Stimulated activated CD4-positive, alpha-beta T cell treated with anti-CD3 and anti-CD28 coated beads, Interleukin-1b, Interleukin-23, amount 100 ng/mL, for 4 hours (primary cell): ENCODE results near the gene SYCP2.
A peak's percentile ranks its signal among the peaks of the same experiment; 100 is the strongest.

Experiments
- DNase-seq, 2 donors: peaks; one replicate each; pipeline ENCODE4 v3.0.0-alpha.2; 2020; ENCODE audit warnings: low read depth in 2 of 2

The SYCP2 gene

DNA sequence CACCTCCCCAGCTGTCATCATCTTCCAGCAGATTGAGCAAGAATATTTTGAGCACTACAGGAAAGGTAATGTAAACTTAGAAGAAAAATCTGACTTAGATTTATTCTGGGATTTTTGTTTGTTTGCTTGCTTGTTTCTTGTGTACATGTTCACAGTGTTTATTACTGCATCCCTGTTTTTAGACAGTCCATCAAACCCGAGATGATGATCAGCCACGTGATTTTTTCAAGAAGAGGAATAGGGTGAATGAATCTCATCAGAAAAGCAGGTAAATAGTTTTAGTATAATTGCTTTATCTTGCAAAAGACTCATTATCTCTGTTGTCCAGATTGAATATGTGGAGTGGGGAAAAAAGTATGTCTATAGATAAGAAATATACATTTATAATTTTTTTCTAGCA is 8.8 kb upstream of the SYCP2 start:
- DNase-seq: no peak

GRCh38 chr20:59940956-59941294 is 7.5 kb upstream of the SYCP2 start:
- no peak for DNase-seq

DNA sequence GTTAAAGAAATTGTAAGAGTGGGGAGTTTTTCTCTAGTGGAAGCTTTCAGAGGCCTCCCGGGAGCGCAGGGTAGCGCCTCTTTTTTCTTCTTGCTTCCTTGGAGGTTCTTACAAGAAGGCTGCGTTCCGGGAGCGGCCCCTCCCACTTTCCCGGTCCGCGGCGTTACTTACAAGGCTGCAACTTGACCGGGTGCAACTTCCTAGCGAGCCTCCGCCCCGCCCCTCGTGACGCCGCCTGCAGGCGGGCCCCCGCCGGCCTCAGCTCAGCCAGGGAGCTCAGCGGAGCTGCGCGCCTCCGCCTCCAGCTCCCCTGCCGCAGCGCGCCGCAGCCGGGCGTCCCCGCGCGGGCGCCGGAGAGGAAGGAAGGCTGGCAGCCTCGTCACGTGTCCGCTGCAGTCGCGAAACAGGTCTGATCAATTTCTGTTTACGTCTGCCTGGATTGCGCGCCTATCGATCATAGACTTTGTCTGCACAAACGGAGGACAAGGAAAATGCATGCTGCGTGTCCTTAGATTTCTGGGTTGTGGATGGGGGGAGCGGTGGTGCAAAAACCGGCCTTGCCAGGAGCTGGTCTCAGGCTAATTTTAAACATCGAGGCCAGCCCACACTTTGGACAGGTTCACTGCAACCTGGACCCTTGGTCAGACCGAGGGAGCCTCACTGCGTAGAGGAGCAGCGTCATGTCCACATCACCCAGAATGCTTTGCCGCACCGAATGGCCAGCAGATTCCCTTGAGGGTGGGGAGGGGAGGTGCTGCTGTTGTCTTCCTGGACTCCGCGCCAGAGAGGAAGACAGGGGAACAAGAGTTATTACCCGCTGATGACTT is 6.9 kb upstream of the SYCP2 start, which contains the start of the genes FAM217B and PPP1R3D:
FAM217B (plus strand) TSS at position 261 of the 827 bp plus-strand sequence. CDS start 3,555 bp downstream, outside the sequence.
PPP1R3D (minus strand) TSS at position 177 of the 827 bp plus-strand sequence. CDS start 374 bp downstream, outside the sequence.
- peak; percentile 76 to 89 for DNase-seq

DNA sequence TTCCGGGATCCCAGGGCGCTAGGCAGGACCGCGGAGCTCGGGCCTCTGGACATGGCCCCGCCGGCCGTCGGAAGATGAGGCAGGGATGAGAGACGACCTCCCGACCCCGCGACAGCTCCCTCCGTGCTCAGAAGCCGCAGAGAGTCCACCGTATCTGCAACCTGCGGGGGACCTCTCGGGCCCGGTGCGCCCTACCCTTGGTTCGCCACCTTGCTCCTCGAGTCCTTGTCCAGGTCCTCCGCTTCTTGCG is 6.4 kb upstream of the SYCP2 start:
- DNase-seq: no peak

DNA sequence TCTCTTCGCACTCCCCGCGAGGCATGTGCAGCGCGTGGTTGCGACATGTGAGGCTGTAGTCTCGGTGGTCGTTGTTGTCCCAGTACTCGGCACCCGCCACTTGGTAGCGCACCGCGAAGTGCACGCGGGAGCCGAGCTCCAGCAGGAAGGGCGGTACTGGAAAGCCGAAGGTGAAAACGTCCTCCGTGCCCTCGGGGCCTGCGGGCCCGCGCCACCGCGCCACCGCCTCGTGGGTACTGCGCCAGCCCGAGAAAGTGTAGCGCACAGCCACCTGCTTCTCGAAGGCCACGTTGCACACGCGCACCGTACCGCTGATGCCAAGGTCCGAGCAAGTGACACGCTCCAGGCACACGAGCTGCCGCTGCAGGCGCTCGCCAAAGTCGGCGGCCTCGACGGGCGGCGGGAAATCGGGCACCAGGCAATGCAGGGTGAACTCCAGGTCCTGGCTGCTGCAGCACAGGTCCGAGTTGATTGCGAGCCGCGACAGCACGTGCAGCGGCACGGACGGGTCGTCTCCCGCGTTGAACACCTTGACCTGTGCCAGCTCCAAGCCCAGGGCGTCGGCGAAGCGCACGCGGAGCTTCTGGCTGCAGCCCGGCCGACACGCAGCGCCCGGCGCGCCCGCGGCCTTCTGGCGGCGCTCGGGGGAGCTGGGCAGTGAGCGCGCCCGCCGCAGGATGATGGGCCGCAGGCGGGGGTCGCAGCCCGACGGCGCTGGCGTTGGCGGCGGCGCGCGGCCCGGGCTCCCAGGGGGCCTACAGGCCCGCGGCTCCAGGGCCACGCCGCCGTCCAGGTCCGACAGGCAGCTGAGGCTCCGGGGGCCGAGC is 5.8 kb upstream of the SYCP2 start:
- no peak for DNase-seq

DNA sequence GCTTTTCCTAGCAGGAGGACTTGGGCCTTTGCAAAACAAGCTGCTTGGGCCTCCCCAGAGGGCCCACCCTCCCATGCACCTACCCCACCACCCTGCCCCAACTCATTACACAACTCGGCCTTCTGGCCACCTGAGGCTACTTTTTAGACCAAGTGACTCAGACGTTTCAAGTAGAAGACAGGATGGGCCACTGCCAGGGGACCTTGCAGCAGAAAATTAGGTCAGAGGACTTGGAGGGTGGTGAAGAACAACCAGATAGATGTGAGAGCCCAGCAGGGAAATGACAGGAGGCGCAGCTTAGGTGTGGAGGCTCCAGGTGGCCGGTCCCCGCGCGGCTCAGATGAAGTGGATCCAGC is 5.2 kb upstream of the SYCP2 start:
- no peak for DNase-seq

DNA sequence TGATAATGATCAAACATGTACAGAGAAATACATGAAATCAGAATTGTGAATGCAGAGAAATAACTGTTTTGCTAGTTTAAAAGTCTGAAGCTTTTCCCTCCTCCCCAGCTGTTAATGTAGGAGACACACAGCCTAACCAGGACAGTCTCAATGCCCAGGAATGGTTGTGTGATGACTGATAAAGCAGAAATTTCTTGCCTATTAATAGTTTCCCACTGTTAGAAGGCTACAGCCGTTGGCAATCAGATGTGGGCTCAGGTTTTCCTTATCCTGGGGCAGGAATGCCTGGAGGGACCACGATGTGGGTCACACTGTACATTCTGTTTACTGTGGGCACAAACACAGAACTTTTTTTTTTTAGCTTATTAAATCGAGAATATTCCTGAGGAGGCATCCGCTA is 4.8 kb upstream of the SYCP2 start:
- no peak for DNase-seq

DNA sequence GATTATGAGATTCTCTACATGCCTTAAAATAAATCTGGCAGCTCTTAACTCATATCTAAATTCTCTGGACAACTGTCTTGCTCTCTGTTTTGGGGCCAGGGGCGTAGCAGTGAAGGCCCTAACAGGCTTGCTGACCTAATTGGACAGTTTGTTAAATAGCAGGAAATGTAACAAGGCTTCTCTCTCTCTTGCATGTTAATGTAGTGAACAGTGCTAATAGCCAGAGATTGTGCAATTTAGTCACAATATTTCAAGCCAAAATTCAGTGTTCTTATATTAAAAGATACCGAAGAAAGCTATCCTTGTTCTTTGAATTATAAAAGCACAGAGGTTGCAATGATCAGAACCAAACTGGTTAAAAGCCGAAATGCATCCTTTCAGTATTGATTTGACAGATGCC is 3.7 kb upstream of the SYCP2 start:
- DNase-seq: no peak

- DNase-seq: no peak
Measured at GRCh38 chr20:59936409-59936808, 3.0 kb upstream of the SYCP2 start.

DNA sequence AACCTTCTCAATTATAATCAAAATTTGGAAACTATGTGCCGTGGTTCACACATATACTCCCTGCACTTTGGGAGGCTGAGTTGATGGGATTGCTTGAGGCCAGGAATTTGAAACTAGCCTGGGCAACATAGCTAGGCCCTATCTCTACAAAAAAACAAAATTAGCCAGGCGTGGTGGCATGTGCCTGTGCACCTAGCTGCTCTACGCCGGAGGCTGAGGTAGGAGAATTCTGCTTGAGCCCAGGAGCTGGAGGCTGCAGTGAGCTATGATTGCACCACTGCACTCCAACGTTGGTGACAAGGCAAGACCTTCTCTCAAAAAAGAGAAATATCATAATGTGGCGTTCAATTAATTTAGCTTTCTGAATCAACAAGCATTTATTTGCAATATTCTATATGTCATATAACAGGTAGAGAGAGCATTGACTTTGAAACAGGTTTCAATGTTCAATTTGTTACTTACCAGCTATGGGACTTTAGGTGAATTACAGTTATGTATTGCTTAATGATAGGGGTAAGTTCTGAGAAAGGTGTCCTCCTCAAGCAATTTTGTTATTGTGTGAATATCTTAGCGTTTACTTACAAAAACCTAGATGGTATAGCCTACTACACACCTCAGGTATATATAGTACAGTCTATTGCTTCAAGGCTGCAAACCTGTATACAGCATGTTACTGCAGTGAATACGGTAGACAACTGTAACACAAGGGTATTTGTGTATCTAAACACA is 2.2 kb upstream of the SYCP2 start:
- DNase-seq: no peak

DNA sequence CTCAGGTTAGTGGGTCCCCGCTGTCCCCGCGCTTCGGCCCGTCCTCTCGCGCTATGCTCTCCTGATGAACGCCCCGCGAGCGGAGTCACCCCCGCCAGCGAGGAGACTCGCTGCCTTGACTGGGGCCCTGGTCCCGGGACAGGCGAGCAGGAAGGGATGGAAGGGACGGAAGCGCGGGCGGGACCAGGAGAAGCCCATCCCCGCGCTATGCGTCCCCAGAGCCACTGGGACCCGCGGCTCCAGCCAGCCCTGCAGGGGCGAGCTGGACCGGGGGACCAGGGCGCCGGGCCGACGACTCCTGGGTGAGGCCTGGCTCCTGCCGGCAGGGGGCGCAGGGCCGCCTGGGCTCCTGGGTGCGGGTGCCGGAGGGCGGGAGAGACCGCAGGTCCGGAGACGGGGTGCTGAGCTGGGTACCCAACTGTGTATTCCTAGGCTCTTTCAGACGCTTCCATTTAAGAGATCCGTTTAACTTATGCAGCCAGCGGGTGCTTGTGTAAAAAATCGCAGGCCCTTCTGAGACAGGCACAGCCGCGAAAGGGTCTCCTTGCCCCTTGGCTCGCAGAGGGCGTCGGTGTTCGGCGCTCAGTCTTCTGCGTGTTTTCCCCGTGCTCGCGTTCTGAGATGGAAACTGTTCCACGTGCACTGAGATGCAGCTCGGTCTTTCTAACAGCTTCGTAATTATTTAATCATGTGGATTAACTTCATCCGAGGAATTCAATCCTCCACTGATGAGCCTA is 580 bp upstream of the SYCP2 start:
- DNase-seq: peak; percentile 66 to 80

GRCh38 chr20:59932616-59933295 is 681 bp downstream of the SYCP2 start:
- DNase-seq: no peak

- no peak for DNase-seq
Measured at GRCh38 chr20:59931511-59932312, 1.7 kb downstream of the SYCP2 start.

DNA sequence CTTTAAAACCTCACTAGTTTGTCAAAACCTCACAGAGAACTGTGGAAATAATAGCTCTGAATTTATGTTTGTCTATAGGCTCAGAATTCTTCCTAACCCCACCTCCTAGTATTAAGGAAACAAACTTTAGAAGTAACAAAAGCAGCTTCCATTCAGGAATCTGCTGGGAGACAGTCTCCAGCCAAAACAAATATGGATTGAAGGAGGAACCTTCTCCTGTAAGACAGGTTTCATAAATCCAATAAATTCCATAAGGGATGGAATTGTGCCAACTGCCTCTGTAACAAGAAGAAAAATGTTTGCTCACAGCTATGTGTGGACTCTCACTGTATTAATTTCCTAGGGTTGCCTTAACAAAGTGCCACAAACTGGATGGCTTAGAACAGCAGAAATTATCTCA is 7.5 kb downstream of the SYCP2 start:
- no peak for DNase-seq

GRCh38 chr20:59925359-59925758 is 8.1 kb downstream of the SYCP2 start:
- no peak for DNase-seq

DNA sequence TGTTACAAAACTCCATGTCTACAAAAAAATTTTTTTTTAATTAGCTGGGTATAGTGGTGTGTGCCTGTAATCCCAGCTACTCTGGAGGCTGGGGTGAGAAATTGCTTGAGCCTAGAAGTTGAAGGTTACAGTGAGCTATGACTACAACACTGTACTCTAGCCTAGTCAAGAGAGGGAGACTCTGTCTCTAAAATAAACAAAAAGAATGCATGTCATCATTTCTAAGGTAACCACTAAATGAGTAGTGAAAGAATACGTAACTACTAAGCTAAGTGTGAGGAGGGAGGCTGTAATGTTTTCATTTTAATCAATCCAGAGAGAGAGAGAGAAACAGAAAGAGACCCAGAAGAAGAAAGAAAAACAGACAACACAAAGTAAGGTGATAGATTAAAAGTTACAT is 9.9 kb downstream of the SYCP2 start:
- no peak for DNase-seq

GRCh38 chr20:59920944-59921343 is 12.5 kb downstream of the SYCP2 start:
- no peak for DNase-seq

- DNase-seq: no peak
Measured at GRCh38 chr20:59912609-59913008, 20.8 kb downstream of the SYCP2 start.

GRCh38 chr20:59911041-59911440 is 22.4 kb downstream of the SYCP2 start:
- DNase-seq: no peak

DNA sequence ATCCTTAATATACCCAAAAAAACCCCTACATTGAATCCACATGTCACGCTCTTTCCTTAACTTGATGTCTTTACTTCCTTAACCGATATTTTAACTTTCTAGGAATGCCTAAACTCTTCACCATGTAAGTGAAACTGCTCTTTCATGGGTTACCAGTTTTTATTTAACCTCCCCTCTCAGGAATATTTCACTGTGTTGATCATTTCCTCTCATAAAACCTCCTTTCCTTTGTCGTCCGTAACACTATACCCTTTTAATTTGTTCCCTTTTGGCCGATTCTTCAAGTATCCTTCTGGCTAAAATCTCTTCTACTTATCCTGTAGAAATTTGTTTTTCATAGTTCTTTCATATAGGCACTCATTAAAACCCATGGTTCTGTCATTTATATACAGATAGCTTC is 24.6 kb downstream of the SYCP2 start:
- DNase-seq: no peak

- DNase-seq: no peak
Measured at GRCh38 chr20:59903621-59904020, 29.8 kb downstream of the SYCP2 start.
